ENCODE data around the gene PMM2.
"Not testable (repeated sequence)": the region's sequence is repeated elsewhere in the genome, so short reads cannot be mapped to it uniquely, and the experiment has no call there.

Gene PMM2

DNA sequence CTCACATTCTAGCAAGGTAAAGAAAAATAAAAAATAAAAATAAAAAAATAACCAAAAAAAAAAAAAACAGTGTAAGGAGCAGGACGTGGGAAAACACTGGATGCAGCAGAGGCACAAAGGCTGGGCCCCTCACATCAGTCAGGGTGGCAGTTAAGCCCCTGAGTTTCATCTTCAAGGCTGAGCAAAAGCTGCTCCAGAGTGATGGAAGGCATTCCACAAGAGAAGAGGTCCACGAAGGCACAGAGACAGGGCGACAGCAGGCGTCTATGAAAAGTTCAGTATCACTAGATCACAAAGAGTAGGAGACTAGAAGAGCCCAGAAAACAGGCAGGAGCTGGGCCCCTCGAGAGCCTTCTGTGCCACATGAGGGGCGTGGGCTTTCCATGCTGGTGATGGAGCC lies 12.2 kb upstream of the PMM2 start:
- DNase-seq, result no peak

DNA sequence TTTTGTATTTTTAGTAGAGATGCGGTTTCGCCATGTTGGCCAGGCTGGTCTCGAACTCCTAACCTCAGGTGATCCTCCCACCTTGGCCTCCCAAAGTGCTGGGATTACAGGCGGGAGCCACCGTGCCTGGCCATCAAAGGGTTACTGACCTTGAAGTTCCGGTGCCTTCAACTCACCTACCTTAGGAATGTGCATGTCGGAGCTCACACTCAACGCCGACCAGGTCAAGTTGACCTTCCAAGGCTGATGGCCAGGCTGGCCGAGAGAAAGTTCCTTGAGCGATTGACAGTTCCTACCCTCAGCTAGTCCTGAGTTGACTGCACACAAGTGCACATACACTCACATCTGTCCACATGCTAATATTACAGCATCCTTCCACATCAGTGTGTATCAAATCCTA lies 11.3 kb upstream of the PMM2 start:
- DNase-seq, result not testable (repeated sequence)

DNA sequence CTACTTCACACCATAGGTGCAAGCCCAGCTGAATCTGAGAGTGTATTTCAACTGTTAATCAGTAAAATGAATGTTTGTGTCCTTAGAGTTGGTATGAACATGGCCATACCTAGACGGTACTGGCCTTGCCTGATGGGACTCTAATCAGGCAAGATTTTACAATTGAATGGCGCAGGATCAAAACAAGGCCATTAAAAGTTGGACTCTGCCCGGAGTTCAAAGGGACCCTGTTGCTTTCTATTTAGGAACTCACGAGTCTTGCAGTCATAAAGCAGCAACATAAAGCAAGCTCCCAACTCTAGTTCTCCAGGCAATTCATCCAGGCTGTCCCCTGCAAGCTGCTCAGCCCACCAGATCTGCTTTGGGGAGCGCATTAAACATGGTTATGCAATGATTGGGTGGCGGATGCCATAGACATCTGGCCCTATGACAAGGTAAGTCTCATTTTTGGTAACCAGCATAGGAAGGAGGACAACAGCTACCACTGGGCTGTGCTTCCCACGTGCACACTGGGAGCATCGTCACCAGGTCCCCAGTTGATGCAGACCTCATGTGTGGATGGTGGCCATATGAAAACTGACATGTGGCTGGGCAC lies 9.0 kb upstream of the PMM2 start:
- DNase-seq, result no peak

DNA sequence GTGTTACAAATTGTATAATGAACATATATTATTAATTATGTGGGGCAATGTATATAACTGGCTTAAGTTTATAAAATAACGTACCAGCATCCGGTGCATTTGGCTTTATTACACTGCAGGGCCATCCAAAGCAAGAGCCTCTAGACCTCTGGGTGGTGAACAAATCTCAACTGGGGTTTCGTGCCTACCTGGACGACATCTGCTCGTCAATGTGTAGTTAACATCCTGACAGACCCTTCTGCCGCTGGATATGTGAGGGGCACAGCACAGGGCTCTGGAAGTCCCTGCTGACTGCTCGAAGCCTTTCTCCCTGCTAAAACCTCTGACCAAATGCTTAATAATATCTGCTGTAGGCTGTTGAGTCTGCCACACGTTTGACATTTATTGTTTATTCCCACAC lies 2.5 kb upstream of the PMM2 start:
- DNase-seq, result no peak

DNA sequence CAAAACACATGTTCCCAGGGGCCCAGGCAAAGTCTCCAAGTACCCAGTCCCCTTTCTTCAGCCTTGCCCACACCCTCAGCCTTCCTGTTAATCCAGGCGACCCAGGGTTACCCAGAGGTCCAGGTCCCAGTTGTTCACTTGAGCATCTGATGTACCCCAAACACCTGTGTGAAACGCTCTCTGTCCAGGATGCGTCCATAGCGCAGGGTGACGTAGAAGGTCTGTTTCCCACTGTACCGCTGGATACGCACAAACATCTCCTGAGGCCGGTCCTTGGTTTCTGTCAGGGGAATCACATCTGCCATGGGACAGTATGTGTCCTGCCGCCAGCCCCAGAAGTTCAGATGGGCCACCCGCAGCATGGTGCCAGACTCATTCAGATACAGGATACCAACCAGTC lies 1.8 kb upstream of the PMM2 start:
- no peak for DNase-seq

DNA sequence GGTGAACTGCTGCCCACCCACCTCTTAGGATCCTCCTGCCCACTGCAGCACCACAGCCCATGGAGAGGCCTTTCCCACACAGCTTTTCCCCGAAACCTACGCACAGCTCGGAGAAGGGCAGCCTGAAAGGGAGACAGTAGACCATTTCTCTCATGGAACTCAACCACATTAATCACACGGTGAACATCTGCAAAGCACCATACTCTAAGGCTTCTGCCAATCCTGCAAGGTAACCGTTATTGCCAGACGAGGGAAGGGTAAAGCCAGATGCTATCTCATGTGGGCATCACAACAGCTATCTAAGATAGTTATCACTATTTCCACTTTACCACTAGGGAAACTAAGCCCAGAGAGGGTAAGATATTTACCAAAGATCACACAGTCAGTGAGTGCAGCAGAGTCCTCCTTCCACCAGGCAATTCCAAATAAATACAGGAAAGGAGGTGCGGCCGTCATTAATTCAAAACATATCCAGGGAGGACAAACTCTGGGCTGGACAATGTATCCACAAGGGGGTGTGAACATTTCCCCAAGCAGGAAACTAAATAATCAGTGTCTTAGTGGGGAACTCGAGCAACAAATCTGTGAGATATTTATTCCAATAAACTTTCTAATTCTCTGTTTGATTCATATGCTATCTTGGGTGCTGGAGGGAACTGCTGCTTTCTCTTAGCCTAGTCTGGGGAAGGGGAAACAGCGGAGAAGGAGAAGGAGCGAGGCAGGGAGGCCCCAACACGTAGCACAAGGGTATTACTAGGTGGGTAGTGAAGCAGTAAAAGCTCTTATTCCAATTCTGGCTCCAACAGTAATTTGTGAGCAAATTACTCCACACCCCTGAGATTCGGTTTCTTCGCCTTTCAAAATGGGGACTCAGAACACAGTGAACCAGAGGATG lies 923 bp upstream of the PMM2 start:
- no peak for DNase-seq

DNA sequence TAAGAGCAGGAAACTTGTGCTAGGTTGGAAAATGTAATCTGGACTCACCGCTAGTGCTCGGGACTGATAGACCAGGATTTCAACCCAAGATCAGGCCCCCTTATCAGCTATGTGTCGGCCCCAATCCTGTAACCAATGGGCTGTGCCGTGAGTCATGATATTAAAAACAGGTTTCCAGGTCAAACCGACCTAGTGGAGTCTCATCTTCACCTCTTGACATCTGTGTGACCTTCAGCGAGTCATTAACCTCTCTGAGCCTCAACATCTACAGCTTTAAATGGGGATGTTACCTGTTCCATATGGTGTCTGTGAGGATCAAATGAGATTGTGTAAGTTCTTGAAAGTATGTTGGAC lies 512 bp downstream of the PMM2 start:
- DNase-seq, result no peak

DNA sequence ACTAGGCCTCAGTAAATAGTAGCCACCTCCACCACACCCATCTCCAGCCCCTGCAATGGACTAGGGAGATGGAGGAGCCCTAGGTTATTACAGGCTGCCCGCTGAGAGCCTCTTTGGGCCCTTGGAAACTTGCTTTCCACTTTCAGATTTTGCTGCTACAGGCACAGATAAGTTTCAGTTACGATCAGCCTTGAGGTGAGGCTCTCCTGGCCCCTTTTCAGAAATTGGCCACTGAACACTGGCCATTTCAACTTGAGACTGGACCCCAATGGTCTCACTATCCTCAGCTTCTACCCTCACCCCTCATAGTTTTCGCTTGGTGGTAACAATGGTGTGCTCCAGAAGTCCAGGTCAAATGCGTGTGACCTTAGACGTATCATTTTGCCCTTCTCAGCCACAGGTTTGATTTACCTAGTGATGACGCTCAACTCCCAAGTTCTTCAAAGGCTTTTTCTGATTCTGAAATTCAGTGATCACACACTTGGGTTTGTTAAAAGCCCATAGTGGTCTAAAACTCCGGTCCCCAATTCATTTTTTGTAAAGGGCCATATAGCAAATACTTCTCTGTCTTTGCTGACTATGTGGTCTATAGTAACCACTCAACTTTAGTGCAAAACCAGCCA lies 1.0 kb downstream of the PMM2 start:
- DNase-seq, result no peak

DNA sequence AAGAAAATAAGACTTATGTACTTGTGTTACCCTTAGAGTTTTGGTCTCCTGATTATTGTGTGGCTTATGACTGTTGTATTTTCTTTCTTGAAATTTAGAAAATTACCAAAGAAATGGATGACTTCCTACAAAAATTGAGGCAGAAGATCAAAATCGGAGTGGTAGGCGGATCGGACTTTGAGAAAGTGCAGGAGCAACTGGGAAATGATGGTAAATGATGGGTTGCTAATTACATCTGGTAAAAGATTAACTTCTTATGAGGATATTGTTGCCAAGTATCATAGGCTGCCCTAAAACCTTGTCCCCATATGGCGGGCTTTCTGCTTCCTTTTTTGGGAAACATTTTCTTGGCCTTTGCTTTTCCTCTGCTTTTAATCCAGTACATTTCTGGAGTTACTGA lies 4.1 kb downstream of the PMM2 start:
- DNase-seq, result no peak

DNA sequence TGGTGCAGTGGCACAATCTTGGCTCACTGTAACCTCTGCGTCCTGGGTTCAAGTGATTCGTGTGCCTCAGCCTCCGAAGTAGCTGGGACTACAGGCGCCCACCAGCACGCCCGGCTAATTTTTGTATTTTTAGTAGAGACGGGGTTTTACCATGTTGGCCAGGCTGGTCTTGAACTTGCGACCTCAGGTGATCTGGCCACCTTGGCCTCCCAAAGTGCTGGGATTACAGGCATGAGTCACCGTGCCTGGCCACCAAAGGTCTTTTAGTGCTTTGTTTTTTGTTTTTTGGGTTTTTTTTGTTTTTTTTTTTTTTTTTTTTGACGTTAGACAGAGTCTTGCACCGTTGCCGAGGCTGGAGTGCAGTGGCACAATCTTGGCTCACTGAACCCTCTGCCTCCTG lies 6.1 kb downstream of the PMM2 start:
- DNase-seq, result not testable (repeated sequence)

DNA sequence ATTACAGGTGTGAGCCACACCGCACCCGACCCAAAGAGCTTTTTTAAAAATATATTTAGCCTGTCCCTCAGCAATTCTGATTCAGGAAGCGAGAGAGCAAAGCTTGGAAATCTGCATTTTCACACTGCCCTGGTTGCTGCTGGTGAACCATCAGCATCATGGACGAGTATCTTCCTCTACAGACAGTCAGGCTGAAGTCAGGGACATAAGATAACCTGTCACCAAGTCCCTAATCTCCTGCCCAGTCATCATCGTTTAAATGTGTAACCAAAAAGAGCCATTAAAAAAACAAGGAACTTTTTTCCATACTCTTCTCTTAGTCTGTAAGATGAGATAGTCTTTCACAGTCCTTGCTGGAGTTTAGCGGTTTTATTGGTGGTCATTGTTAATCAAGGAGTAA lies 6.7 kb downstream of the PMM2 start:
- no peak for DNase-seq

DNA sequence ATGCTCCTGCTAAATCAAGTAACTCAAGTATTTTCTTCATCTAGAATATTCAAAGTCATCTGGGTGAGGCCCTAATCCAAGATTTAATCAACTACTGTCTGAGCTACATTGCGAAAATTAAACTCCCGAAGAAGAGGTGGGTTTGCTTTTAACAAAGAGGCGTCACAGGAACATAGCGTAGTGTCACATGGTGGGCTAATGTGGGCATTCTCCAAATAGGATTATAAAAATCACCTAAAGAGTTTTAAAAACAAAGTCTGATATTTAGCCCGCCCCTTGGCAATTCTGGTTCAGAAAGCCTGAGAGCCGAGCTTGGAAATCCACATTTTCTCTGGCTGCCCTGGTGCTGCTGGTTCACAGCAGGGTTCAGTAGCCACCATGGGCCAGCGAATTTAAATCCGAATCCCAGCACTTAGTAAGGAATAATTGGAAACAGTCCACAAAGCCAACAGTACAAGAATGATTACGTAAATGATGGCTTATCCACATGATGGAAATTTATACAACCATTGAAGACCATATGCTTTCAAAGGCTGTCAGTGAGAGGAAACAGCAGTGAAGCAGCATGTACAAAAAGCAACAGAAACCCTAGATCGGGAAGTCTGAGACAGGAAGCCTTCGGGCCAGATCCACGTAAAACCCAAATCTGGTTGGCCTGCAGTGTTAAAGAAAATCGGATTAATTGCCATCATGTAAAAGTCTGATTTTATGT lies 8.8 kb downstream of the PMM2 start:
- no peak for DNase-seq

DNA sequence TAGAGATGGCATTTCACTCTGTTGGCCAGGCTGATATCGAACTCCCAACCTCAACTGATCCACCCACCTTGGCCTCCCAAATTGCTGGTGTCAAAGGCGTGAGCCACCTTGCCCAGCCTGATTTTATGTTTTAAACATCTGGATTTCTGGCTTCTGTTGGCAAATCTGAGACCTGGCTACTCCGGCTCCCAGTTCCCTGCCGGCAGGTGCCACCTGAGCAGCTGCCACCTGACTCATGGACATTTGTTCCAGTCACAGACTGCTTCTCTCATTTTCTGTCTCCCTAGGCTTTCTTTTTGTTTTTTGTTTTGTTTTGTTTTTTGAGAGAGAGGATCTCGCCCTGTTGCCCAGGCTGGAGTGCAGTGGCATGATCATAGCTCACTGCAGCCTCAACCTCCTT lies 9.6 kb downstream of the PMM2 start:
- no peak for DNase-seq

DNA sequence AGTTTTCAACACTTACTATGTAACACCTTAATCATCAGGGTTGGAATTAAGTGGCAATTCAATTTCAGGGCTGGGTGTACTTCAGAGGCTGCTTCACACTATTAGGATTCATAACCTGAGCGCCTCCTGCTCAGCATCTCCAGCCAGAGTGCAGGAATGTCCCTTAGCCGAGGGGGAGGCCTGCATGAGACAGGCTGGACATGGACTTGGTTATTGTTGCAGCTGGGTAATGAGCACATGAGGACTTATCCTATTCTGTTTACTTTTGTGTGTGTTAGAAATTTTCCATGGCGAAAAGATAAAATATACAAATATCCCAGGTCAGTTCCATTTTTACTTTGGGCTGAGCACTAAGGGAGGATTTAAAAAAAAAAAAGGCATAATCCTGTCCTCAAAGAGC lies 10.4 kb downstream of the PMM2 start:
- no peak for DNase-seq

DNA sequence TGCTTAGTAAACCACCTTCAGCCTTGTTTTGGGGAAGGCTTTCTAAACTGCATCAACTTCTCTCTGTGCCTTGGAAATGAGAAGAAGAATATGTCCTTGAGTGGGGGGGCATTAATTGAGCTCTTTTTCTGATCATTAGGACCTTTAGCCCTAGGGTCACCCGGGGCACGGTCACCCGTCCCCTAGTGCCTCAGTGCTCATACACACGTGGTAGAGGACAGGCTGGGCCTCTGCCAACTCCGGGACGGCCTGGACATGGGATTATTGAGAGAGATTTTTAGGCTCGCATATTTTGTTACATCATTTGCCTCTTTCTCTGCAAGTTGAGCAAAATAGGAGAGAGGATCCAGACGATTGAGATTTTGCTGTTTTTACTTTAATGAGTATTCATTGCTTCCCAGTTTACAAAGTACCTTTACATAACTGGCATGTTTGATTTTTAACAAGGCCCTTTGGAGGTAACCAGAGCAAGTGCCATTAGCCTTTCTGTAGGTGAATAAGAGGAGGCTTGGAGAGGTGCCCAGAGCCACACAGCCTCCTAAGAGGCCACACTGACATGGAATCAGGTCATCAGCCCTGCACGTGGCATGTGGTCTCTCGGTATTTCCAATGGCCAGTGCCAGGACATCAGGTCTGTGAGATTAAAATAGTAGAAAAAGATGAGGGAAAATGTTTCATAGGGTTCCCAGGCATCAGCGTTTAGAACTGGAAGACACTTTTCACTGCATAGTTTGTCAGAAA lies 11.1 kb downstream of the PMM2 start:
- no peak for DNase-seq

DNA sequence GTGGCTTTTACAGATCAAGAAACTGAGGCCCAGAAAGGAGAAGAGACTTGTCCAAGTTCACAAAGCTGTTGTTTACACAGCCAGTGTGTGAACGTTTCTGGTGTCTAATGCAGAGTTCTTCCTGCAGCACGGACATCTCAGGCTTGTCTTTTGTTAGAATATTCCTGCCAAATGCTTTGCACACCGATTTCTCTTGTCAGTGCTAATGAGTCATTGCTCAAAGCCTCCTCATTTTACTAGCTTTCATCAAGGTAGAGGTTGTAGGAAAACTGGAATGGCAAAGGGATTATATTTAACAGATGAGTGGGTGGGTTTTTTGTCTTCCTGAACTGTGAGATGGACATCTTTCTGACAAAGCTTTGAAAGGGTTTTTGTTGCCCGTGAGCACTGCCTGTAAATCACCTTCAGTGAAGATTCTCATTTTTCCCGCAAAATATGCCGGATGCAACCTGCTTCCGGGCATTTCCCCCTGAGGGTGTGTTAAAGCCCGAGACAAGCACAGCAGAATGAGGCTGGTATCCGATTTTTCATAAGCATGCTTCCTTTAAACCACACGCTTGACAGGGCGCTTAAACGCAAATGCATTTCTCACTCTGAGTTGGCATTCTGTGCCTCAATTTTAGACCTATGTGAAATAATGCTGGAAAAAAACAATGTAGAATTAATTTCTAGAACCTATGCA lies 14.7 kb downstream of the PMM2 start:
- DNase-seq, result no peak

DNA sequence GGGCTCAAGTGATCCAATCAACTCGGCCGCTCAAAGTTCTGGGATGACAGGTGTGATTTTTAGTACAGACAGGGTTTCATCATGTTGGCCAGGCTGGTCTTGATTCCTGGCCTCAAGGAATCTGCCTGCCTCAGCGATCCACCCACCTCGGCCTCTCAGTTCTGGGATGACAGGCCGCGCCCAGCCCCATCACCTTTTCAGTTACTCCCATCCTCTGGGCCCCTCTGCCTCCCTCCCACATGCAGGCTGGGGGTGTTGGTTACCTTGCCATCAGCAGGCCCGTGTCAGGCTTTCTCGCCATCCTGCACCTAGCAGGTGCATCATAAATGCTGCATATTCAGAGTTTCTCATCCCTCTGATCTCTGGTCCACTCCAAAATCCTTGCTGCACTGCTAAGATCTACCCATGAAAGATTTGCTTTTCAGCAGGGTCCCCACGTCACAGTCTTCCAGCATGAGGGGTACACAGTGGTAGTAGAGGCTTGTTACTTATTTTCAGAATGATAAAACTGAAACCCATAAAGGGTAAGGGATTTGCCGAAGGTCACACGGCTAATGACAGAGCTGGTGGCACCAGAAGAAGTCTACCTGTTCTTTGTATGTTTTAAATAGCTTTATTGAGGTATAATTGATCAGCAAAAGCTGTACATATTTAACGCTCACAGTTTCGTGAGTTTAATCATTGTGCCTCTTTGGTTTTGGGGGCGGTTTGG lies 16.6 kb downstream of the PMM2 start:
- no peak for DNase-seq

DNA sequence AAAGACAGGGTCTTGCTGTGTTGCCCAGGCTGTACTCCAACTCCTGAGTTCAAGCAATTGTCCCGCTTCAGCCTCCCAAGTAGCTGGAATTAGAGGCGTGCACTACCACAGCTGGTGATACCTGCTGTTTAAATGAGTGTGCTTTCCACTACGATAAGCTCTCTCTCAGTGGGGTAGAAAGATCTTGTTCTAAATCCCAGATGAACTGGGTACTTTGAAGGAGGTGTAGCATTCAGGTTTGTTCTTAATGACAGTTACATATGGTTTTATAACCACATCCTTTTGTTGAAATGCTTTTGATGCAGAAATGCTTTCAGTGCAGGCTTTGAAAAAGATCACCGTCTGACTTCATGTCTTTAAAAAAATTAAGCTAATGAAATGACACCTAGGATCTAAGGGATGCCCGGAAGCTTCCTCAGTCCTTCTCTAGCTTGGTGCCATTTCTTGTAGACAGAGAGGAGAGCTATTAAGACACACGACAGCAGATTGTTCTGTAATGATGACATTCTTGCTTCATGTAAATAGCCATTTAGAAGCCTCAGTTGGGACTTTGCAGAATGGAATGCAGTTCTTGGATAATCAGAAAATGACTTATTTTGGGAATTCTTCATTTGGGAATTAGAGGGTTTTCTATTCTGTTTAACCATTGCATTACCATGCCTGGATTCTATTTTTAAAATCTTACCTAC lies 19.5 kb downstream of the PMM2 start:
- no peak for DNase-seq

DNA sequence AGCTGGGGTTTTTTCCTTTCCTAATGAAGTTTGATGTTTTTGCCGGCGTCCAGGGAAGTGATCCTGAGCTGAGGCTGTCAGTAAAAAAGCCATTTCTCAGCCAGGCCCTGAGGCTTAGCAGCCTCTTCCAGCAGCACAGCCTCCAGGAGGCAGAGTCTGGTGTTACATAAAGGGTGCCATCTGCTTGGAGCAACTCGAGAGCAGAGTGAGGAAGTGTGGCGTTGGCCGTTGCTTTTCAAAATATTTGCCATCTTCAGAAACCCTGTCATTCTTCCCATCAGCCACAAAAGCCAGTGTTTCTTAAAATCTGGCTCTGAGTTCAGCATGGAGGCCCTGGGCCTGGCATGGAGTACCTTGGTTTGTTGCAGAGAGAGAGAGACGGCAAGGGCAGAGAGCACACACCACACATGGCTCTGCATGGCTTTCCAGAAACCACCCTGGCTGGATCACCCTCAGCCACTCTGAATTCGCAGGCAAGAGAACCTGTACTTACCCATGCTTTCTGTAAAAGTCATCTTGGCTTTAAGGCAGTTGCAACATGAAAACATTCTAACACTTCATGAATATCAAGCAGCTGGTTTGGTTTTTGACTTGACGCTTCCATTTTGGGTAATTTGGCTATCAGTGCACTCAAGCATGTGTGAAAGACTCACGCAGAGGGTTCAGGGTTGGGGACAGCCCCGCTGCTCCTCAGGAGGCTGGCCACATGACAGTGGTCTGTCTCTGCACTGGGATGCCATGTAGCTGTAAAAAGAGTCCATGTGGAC lies 21.0 kb downstream of the PMM2 start:
- no peak for DNase-seq

DNA sequence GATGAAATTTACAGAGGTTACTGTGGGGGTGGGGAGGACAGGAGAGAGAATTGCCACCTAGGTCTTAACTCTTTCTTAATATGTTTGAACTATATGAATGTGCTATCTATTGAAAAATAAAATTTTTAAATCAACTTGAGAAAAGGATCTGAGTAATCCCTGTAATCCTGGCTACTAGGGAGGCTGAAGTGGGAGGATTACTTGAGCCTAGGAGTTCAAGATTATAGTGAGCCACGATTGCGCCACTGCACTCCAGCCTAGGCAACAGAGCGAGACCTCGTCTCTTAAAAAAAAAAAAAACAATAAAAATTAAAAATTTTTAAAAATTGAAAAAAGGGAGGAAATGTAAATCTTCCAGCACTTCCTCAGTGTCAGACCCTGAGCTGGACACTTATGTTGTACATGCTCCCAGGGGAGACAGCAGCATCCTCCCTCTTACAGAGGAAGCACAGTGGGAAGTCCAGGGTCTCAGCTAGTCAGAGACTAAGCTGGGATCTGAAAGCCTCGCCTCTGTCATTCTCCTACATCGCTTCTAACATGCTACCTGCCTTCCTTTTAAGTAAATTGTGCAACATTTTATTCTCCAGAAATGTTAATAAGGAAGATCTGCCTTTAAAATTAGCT lies 21.9 kb downstream of the PMM2 start:
- no peak for DNase-seq

Measured in stimulated activated naive CD4-positive, alpha-beta T cell treated with Interleukin-2 at 50 U/mL for 16 hours (primary cell).